Nephron progenitor cell (in vitro differentiated cells): ENCODE data around the gene DCUN1D2.
A peak's percentile ranks its signal among the peaks of the same experiment; 100 is the strongest.

Experiments used
- DNase-seq: peaks from one replicate; pipeline ENCODE4 v3.0.0; 2021
- H3K27ac Mint-ChIP-seq: 2 replicates; pipeline ENCODE4 v1.8.0; 2021; ENCODE audit warnings: mild to moderate bottlenecking, moderate library complexity, mixed read lengths
- H3K27me3 Mint-ChIP-seq: 2 replicates; pipeline ENCODE4 v1.8.0; 2021; ENCODE audit warnings: mild to moderate bottlenecking, low read depth, mixed read lengths; ENCODE audit not compliant: poor library complexity
- H3K36me3 Mint-ChIP-seq: 2 replicates; pipeline ENCODE4 v1.8.0; 2021; ENCODE audit warnings: low read depth, mixed read lengths
- H3K4me1 Mint-ChIP-seq: 2 replicates; pipeline ENCODE4 v1.8.0; 2021; ENCODE audit warnings: mixed read lengths
- H3K4me3 Mint-ChIP-seq: 2 replicates; pipeline ENCODE4 v1.8.0; 2021; ENCODE audit warnings: mild to moderate bottlenecking, moderate library complexity, mixed read lengths
- H3K9me3 Mint-ChIP-seq: 2 replicates; pipeline ENCODE4 v1.8.0; 2021; ENCODE audit warnings: mild to moderate bottlenecking, moderate library complexity, mixed read lengths
- TF ChIP-seq, protein P1 (sequence below): fragments of 200-600 bp; sonication (generic); IDR thresholded peaks from 2 replicates; pipeline ENCODE4 v1.5.0; 2021; ENCODE audit warnings: antibody characterized with exemption

DCUN1D2 gene

DNA sequence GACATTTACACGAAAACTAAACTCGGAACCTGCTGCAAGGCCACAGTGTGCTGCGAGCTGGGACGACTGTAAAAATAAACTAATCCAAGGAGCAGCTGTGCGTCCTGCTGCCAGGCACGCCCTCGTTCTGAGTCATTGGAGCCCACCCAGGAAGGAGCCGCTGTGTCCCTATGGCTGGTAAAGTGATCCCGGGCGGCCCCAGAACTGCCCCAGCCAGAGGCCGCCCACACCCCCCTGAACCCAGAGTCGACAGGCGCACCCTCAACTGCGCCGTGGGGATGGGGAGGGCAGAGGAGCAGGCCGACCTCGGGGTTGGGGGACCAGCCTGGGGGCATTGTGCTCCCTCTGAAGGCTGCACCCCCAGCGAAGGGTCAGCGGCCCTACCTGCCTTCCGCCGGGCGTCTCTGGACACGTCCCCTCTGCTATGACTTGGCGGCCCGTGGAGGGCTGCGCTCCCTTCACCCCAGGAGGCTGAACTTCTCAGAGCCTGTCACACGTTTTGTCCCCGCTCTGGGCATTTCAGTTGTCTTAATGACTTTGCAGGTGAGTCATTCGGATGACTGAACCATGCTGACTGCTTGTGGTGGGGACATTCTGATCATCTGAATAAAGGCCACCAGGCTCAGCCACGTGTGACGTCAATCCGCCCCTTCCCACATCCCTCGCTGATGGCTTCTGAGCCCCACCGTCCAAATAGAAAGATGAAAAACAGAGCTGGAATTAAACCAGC is 79.9 kb downstream of the DCUN1D2 start:
- Mint-ChIP-seq H3K27me3 (peaks cover 7% of the 10 kb centered on the region), H3K27ac (peak overlapping the region; percentile 51), H3K36me3 (peaks cover 5% of the 10 kb centered on the region), H3K4me3 (no peak overlapping the region), H3K4me1 (peaks cover 61% of the 10 kb centered on the region), H3K9me3 (peaks cover 14% of the 10 kb centered on the region)
- DNase-seq, result no peak
- TF ChIP-seq, protein P1, sequence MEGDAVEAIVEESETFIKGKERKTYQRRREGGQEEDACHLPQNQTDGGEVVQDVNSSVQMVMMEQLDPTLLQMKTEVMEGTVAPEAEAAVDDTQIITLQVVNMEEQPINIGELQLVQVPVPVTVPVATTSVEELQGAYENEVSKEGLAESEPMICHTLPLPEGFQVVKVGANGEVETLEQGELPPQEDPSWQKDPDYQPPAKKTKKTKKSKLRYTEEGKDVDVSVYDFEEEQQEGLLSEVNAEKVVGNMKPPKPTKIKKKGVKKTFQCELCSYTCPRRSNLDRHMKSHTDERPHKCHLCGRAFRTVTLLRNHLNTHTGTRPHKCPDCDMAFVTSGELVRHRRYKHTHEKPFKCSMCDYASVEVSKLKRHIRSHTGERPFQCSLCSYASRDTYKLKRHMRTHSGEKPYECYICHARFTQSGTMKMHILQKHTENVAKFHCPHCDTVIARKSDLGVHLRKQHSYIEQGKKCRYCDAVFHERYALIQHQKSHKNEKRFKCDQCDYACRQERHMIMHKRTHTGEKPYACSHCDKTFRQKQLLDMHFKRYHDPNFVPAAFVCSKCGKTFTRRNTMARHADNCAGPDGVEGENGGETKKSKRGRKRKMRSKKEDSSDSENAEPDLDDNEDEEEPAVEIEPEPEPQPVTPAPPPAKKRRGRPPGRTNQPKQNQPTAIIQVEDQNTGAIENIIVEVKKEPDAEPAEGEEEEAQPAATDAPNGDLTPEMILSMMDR, result no peak

DNA sequence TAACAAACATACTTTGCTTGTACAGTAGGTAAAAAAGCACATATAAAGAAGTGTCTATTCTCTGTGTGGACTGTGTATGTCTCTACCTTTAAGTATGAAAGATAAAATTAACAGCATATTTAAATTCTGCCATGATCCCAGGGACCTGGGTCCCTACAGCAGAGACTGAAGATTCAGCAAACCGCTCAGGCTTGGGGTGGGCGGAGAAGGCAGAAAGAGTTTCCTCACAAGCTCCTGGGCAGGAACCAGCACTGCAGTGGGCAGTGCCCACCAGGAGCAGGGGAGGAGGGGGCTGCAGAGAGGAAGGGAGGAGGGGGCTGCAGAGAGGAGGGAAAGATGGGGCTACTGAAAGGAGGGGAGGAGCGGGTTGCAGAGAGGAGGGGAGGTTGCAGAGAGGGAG is 81.9 kb downstream of the DCUN1D2 start:
- H3K36me3 Mint-ChIP-seq, result peaks cover 5% of the 10 kb centered on the region
- no peak overlapping the region for H3K27ac Mint-ChIP-seq
- DNase-seq, result no peak
- no peak overlapping the region for H3K4me3 Mint-ChIP-seq
- TF ChIP-seq, protein P1, result no peak
- H3K9me3 Mint-ChIP-seq, result peaks cover 14% of the 10 kb centered on the region
- H3K27me3 Mint-ChIP-seq, result peaks cover 7% of the 10 kb centered on the region
- H3K4me1 Mint-ChIP-seq, result peaks cover 58% of the 10 kb centered on the region

DNA sequence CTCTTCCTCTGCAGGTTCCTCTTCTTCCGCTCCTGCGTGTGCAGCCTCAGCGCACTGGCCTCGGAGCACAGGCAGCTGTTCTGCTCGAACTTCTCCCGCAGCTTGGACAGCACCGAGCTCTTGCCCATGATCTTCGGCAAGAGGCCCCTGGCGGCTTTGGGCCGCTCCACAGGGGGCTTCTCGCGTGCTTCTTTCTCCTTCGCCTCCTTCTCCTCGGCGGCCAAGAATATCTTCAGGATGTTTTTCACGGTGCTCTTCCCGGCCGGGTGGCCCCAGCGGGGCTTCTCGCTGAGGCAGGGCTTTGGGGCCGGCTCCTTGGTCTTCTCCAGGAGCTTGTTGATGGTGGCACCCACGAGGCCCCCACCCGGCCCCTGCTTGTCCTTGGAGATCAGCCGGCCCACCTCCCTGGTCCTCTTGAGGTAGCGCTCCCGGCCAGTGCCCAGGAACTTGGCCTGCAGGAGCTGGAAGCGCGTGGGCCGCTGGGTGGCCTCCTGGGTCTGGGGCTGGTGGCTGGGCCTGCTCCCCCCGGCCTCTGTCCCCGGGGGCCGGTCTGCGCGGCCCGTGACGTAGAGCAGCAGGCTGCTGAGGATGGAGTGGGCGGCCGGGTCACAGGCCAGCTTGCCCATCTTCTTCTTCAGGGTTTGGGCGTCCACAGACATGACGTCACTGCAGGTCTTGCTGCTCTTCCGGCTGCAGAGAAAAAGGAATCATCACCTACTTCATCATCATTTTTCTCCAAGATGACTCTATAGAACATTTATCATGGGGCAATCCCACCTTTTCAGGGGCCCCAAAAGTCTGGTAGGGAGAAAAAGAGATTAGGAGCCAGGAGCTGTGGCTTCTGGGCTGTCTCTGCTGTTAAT is 82.7 kb downstream of the DCUN1D2 start:
- H3K4me3 Mint-ChIP-seq, result no peak overlapping the region
- DNase-seq, result no peak
- peaks cover 7% of the 10 kb centered on the region for H3K27me3 Mint-ChIP-seq
- no peak overlapping the region for H3K27ac Mint-ChIP-seq
- peaks cover 51% of the 10 kb centered on the region for H3K4me1 Mint-ChIP-seq
- no peaks in the 10 kb centered on the region for H3K36me3 Mint-ChIP-seq
- H3K9me3 Mint-ChIP-seq, result peaks cover 9% of the 10 kb centered on the region
- TF ChIP-seq, protein P1, result no peak

DNA sequence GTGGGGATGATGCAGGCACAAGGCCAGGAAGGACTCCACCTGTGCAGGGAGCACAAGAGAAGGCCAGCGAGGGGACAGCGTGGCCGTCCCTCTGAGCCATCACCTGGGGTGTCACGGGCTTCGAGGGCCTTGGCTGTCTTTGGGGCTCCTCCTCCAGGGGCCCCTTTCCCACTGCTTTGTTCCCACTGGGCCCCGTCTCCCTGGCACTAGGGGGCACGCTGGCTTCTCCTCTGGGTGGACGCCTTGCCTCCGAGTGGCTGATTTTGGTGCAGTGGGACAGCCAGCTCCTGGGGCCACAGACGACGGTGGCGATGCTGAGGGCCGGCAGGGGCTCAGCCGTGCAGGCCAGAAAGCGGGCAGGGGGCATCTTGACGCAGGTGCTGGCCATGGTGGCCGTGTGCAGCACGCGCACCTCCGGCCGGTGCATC is 83.4 kb downstream of the DCUN1D2 start:
- TF ChIP-seq, protein P1, result no peak

DNA sequence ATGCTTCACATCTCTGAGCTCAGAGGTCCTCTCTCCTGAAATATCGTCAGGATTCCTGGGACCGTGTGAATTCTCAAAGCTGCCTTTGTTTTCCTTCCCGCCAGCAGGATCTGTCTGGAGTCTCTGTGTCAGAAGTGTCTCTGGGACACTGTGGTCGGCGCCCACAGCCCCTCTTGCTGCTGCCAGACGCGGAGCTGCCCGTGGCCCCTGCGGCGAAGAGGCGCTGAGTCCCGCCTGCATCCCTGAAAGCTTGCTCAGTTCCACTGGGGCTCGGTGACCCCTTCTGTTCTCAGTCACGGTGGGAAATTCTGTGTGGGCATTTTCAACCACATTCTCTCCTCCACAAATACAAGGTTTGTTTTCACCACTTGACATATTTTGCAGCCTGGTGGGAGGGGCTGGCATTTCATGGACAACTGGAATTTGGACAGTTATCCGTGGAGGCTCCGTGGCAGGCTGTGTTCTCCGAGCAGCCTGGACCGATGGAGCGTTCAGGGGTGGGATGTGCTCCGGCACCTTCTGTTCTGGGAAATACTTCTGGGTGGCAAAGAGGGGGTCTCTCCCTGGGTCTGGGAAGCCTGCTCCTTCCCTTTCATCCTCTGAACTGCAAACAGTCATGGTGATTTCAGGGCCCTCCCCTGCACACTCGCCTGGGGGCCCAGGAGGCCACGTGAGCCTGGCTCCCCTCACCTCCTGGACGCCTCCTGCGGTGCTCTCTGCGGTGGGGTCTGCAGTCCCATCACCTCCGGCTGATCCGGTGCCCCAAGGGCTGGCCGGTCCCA is 84.0 kb downstream of the DCUN1D2 start:
- H3K4me1 Mint-ChIP-seq, result peaks cover 56% of the 10 kb centered on the region
- no peak for DNase-seq
- no peaks in the 10 kb centered on the region for H3K36me3 Mint-ChIP-seq
- H3K27ac Mint-ChIP-seq, result no peak overlapping the region
- no peak overlapping the region for H3K4me3 Mint-ChIP-seq
- H3K27me3 Mint-ChIP-seq, result peaks cover 7% of the 10 kb centered on the region
- TF ChIP-seq, protein P1, result no peak
- peaks cover 8% of the 10 kb centered on the region for H3K9me3 Mint-ChIP-seq

More for the DNA sequence above, 83.4 kb downstream of the DCUN1D2 start:
- DNase-seq, result no peak
- Mint-ChIP-seq H3K27ac (no peak overlapping the region), H3K27me3 (peaks cover 7% of the 10 kb centered on the region), H3K9me3 (peaks cover 9% of the 10 kb centered on the region), H3K4me1 (peaks cover 53% of the 10 kb centered on the region), H3K36me3 (no peaks in the 10 kb centered on the region), H3K4me3 (no peak overlapping the region)
